Suprapubic skin (tissue), 4 donors: ENCODE results near the gene PRPSAP1.

Source experiments
- CTCF ChIP-seq, 2 donors: fragments of 200-600 bp in 1 of 2; fragments of 450-650 bp in 1 of 2; sonication (generic) in 1 of 2; IDR thresholded peaks; one replicate each; pipeline ENCODE4 v1.5.1; 2016 to 2019; ENCODE audit warnings: antibody characterized with exemption in 2 of 2, mild to moderate bottlenecking in 1 of 2, moderate library complexity in 1 of 2
- EP300 ChIP-seq: sonication (generic); formaldehyde crosslinking; IDR thresholded peaks from one replicate; pipeline ENCODE4 v1.6.1; 2017; ENCODE audit warnings: antibody characterized with exemption
- POLR2AphosphoS5 ChIP-seq, 3 donors: sonication (generic); formaldehyde crosslinking; IDR thresholded peaks; one replicate each; pipeline ENCODE4 v1.6.1; 2017; ENCODE audit warnings: antibody characterized with exemption in 3 of 3

GRCh38 chr17:76275382-76276068 lies 78.2 kb downstream of the PRPSAP1 start:
- TF ChIP-seq CTCF (IDR thresholded peaks at IDR 0.05) = no peak
- no peak for TF ChIP-seq EP300
- no peak for TF ChIP-seq POLR2AphosphoS5 (IDR thresholded peaks at IDR 0.05)
